Astrocyte (in vitro differentiated cells and primary cell): ENCODE data around the gene PTPRN2. TPM values are rescaled to one million over a fixed set of nuclear protein-coding genes. Genes with fewer than 3 reads are reported as not detected.

ENCODE experiments used
- DNase-seq: peaks from one replicate; pipeline ENCODE4 v3.0.0-alpha.2; 2010; ENCODE audit warnings: low read depth
- FAIRE-seq: peaks from 2 replicates; lab custom pipeline; 2011; peaks lifted over from hg19 to GRCh38; lab: Jason Lieb, UNC
- H2AFZ ChIP-seq: 2 replicates; pipeline ENCODE4 v1.6.0; 2012; ENCODE audit warnings: low read depth, low read length, inconsistent platforms
- H3K27ac ChIP-seq: 2 replicates; pipeline ENCODE4 v1.5.1; 2011; ENCODE audit warnings: low read depth, low read length, inconsistent platforms
- H3K27me3 ChIP-seq: 2 replicates; pipeline ENCODE4 v1.6.0; 2011; ENCODE audit warnings: low read length, inconsistent platforms; ENCODE audit not compliant: insufficient read depth
- H3K36me3 ChIP-seq: 2 replicates; pipeline ENCODE4 v1.5.1; 2011; ENCODE audit warnings: low read length, inconsistent platforms; ENCODE audit not compliant: insufficient read depth
- H3K4me1 ChIP-seq: 2 replicates; pipeline ENCODE4 v1.5.1; 2011; ENCODE audit warnings: low read length, inconsistent platforms; ENCODE audit not compliant: insufficient read depth
- H3K4me2 ChIP-seq: 2 replicates; pipeline ENCODE4 v1.6.0; 2012; ENCODE audit warnings: low read length, inconsistent platforms
- H3K4me3 ChIP-seq: 2 replicates; pipeline ENCODE4 v1.5.1; 2011; ENCODE audit warnings: low read depth, mild to moderate bottlenecking, low read length, inconsistent platforms; ENCODE audit not compliant: insufficient read depth
- H3K79me2 ChIP-seq: 2 replicates; pipeline ENCODE4 v1.6.0; 2012; ENCODE audit warnings: mild to moderate bottlenecking, low read length, inconsistent platforms; ENCODE audit not compliant: insufficient read depth
- H3K9ac ChIP-seq: 2 replicates; pipeline ENCODE4 v1.6.0; 2012; ENCODE audit warnings: mild to moderate bottlenecking, low read length, inconsistent platforms
- H3K9me3 ChIP-seq: 2 replicates; pipeline ENCODE4 v1.5.1; 2012; ENCODE audit warnings: low read depth, mild to moderate bottlenecking, low read length, inconsistent platforms; ENCODE audit not compliant: insufficient read depth
- H4K20me1 ChIP-seq: 2 replicates; pipeline ENCODE4 v1.6.0; 2012; ENCODE audit warnings: low read length, inconsistent platforms; ENCODE audit not compliant: insufficient read depth
- H3K27ac Mint-ChIP-seq: one replicate; pipeline ENCODE4 v1.8.0; 2021; ENCODE audit warnings: mild to moderate bottlenecking, mixed read lengths; ENCODE audit not compliant: unreplicated experiment
- H3K27me3 Mint-ChIP-seq: one replicate; pipeline ENCODE4 v1.8.0; 2021; ENCODE audit warnings: low read depth, mixed read lengths; ENCODE audit not compliant: unreplicated experiment
- H3K36me3 Mint-ChIP-seq: one replicate; pipeline ENCODE4 v1.8.0; 2021; ENCODE audit warnings: low read depth, mixed read lengths; ENCODE audit not compliant: unreplicated experiment
- H3K4me1 Mint-ChIP-seq: one replicate; pipeline ENCODE4 v1.8.0; 2021; ENCODE audit warnings: low read depth, mixed read lengths; ENCODE audit not compliant: unreplicated experiment
- H3K4me3 Mint-ChIP-seq: one replicate; pipeline ENCODE4 v1.8.0; 2021; ENCODE audit warnings: mild to moderate bottlenecking, moderate library complexity, mixed read lengths; ENCODE audit not compliant: unreplicated experiment
- H3K9me3 Mint-ChIP-seq: one replicate; pipeline ENCODE4 v1.8.0; 2021; ENCODE audit warnings: mild to moderate bottlenecking, mixed read lengths; ENCODE audit not compliant: unreplicated experiment
- CTCF ChIP-seq: IDR thresholded peaks from 2 replicates; pipeline ENCODE4 v1.5.1; 2011; ENCODE audit warnings: low read depth, mild to moderate bottlenecking, inconsistent platforms, low read length, moderate library complexity; ENCODE audit not compliant: insufficient read depth
- EZH2 ChIP-seq: IDR thresholded peaks from 2 replicates; pipeline ENCODE4 v1.6.1; 2012; ENCODE audit warnings: mild to moderate bottlenecking, low read length, inconsistent platforms; ENCODE audit not compliant: insufficient read depth
- total RNA-seq: library from RNA; stranded (reverse); gene quantifications from 2 replicates; pipeline ENCODE4 v1.2.1, GENCODE V29; 2021

The PTPRN2 gene
- total RNA-seq, 1 donor from 2014 or later, result 0.09 TPM

- Histone ChIP-seq H2AFZ (peak overlapping the region; percentile 52), H3K27me3 (no peaks in the 10 kb centered on the region), H3K4me2 (peak overlapping the region; percentile 69), H3K9me3 (no peaks in the 10 kb centered on the region), H3K4me1 (peaks cover 8% of the 10 kb centered on the region), H3K9ac (no peak overlapping the region), H4K20me1 (peaks cover 4% of the 10 kb centered on the region), H3K36me3 (no peaks in the 10 kb centered on the region), H3K79me2 (no peaks in the 10 kb centered on the region), H3K27ac (no peak overlapping the region), H3K4me3 (no peak overlapping the region)
- H3K27me3 Mint-ChIP-seq, result no peaks in the 10 kb centered on the region
- DNase-seq, result no peak
- no peaks in the 10 kb centered on the region for H3K36me3 Mint-ChIP-seq
- H3K4me1 Mint-ChIP-seq, result no peaks in the 10 kb centered on the region
- H3K27ac Mint-ChIP-seq, result no peak overlapping the region
- no peak for FAIRE-seq
- peaks cover 39% of the 10 kb centered on the region for H3K9me3 Mint-ChIP-seq
- no peak overlapping the region for H3K4me3 Mint-ChIP-seq
- TF ChIP-seq EZH2 (no peak), CTCF (no peak)
Observed at GRCh38 chr7:157669768-157670351, 917.8 kb downstream of the PTPRN2 start.

- H3K4me2 ChIP-seq, result no peak overlapping the region
- H3K27ac ChIP-seq, result no peak overlapping the region
- Mint-ChIP-seq H3K27me3 (no peaks in the 10 kb centered on the region), H3K9me3 (peaks cover 39% of the 10 kb centered on the region), H3K27ac (no peak overlapping the region), H3K4me3 (no peak overlapping the region), H3K4me1 (no peaks in the 10 kb centered on the region), H3K36me3 (no peaks in the 10 kb centered on the region)
- TF ChIP-seq CTCF, result no peak
- TF ChIP-seq EZH2, result no peak
- H3K9me3 ChIP-seq, result no peaks in the 10 kb centered on the region
- no peak overlapping the region for H2AFZ ChIP-seq
- H3K4me3 ChIP-seq, result no peak overlapping the region
- DNase-seq (no peak), FAIRE-seq (no peak)
- H4K20me1 ChIP-seq, result peaks cover 9% of the 10 kb centered on the region
- H3K4me1 ChIP-seq, result peaks cover 8% of the 10 kb centered on the region
- no peak overlapping the region for H3K9ac ChIP-seq
- no peaks in the 10 kb centered on the region for H3K79me2 ChIP-seq
- no peaks in the 10 kb centered on the region for H3K27me3 ChIP-seq
- no peaks in the 10 kb centered on the region for H3K36me3 ChIP-seq
Observed at GRCh38 chr7:157668884-157669767, 918.5 kb downstream of the PTPRN2 start.
